AG09319 (cell line): ENCODE measurements around the gene DRG1.

Experiments used
- DNase-seq: peaks from one replicate; pipeline ENCODE4 v3.0.0-alpha.2; 2010; ENCODE audit warnings: low read depth; ENCODE audit errors: extremely low read depth
- CTCF ChIP-seq: IDR thresholded peaks from 2 replicates; pipeline ENCODE4 v1.5.1; 2011; ENCODE audit warnings: low read depth, mild to moderate bottlenecking, inconsistent platforms, low read length, moderate library complexity

DRG1 gene

DNA sequence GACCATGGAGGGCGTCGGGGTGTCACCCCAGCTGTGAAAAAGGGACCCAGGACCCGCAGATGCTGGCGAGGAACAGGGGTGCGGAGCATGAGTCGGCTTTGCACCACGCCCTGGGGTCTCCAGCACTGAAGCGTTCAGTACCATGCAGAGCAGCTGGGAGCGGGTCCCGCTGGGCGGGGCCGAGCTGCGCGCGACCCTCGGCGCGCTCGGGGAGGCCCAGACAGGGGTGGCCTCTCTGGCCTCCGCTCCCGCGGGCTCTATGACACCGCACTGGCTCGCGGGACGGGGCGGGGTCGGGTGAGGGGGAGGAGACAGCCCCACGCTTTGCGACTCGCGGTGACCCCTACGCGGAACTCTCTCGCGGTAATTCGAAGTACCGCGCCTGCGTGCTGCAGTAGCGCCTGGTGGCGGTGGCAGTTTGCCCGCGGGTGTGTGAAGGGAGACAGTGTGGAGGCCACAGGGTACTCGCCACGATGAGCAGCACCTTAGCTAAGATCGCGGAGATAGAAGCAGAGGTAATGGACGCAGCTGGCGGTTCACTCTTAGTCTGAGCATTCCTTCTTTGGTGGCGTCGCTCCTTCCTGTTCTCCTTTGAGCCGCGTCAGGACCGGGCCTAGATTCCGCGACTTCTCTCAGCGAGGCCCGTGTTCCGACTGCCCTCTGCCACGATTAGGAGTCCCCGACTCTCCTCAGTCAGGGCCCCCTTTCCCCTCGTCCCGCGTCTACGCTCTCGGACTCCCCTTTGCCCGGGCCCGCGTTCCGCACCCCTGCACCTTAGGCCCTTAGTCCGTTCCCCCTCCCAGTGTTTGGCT, at the start of gene DRG1:
Gene DRG1, plus strand, starts transcription at position 394 of the 812 bp plus-strand sequence. Its CDS starts 80 bp downstream, at position 474.
- DNase-seq = peak; percentile 83
- TF ChIP-seq CTCF = no peak

- TF ChIP-seq CTCF = no peak
Measured at GRCh38 chr22:31349960-31350359, 49.4 kb upstream of the DRG1 start.

GRCh38 chr22:31350410-31350863, 49.0 kb upstream of the DRG1 start:
- TF ChIP-seq CTCF = no peak
- no peak for DNase-seq

More at GRCh38 chr22:31349960-31350359, 49.4 kb upstream of the DRG1 start:
- no peak for DNase-seq

- no peak for TF ChIP-seq CTCF
Measured at GRCh38 chr22:31354515-31354914, 44.9 kb upstream of the DRG1 start.

GRCh38 chr22:31360029-31360428, 39.4 kb upstream of the DRG1 start:
- TF ChIP-seq CTCF = no peak
- DNase-seq = no peak

More at GRCh38 chr22:31354515-31354914, 44.9 kb upstream of the DRG1 start:
- DNase-seq = no peak

GRCh38 chr22:31361743-31362142, 37.7 kb upstream of the DRG1 start:
- no peak for TF ChIP-seq CTCF
- DNase-seq = no peak

- TF ChIP-seq CTCF = no peak
- no peak for DNase-seq
Measured at GRCh38 chr22:31363885-31364465, 35.4 kb upstream of the DRG1 start.
